NCI-H2171 (cell line): ENCODE results near the gene TMEM119.
A peak's percentile ranks its signal among the peaks of the same experiment; 100 is the strongest.
"Not testable (repeated sequence)": the region's sequence is repeated elsewhere in the genome, so short reads cannot be mapped to it uniquely, and the experiment has no call there.

Experiments used
- DNase-seq: peaks from one replicate; lab custom pipeline; 2025; lab: John Stamatoyannopoulos, UW

TMEM119 gene

GRCh38 chr12:108565146-108565545 lies 32.7 kb downstream of the TMEM119 start:
- no peak for DNase-seq

- DNase-seq: no peak
These were observed 33.2 kb downstream of the TMEM119 start for GRCh38 chr12:108564724-108565123.

- DNase-seq: no peak
These were observed 34.1 kb downstream of the TMEM119 start for GRCh38 chr12:108563804-108564151.

GRCh38 chr12:108563136-108563803 lies 34.6 kb downstream of the TMEM119 start:
- peak; percentile 82 for DNase-seq

GRCh38 chr12:108562348-108563135 lies 35.3 kb downstream of the TMEM119 start, which contains the start of gene ISCU:
ISCU (plus strand) TSS chr12:108562596; CDS start chr12:108562623, 27 bp downstream.
- peak; percentile 95 for DNase-seq

- no peak for DNase-seq
These were observed 36.0 kb downstream of the TMEM119 start for GRCh38 chr12:108561852-108562347.

GRCh38 chr12:108560752-108561719 lies 36.8 kb downstream of the TMEM119 start, which contains the start of gene SART3:
SART3 (minus strand) TSS chr12:108561173; CDS start chr12:108561154, 19 bp downstream.
- peak; percentile 89 for DNase-seq

- no peak for DNase-seq
These were observed 37.6 kb downstream of the TMEM119 start for GRCh38 chr12:108560321-108560721.

- DNase-seq: no peak
These were observed 38.1 kb downstream of the TMEM119 start for GRCh38 chr12:108559748-108560147.

GRCh38 chr12:108559007-108559655 lies 38.8 kb downstream of the TMEM119 start:
- no peak for DNase-seq

GRCh38 chr12:108555383-108555782 lies 42.5 kb downstream of the TMEM119 start:
- DNase-seq: not testable (repeated sequence)

- no peak for DNase-seq
These were observed 44.1 kb downstream of the TMEM119 start for GRCh38 chr12:108553799-108554198.

GRCh38 chr12:108551535-108551934 lies 46.3 kb downstream of the TMEM119 start:
- no peak for DNase-seq

- no peak for DNase-seq
These were observed 48.8 kb downstream of the TMEM119 start for GRCh38 chr12:108548954-108549521.

GRCh38 chr12:108547686-108548085 lies 50.2 kb downstream of the TMEM119 start:
- DNase-seq: no peak

- DNase-seq: no peak
These were observed 54.2 kb downstream of the TMEM119 start for GRCh38 chr12:108543652-108544051.

GRCh38 chr12:108542320-108542719 lies 55.6 kb downstream of the TMEM119 start:
- no peak for DNase-seq
